Measurements from ENCODE around the gene DDC. TPM values are rescaled to one million over a fixed set of nuclear protein-coding genes. Genes with fewer than 3 reads are reported as not detected.
A peak's percentile ranks its signal among the peaks of the same experiment; 100 is the strongest.

The DDC gene
- total and polyA plus RNA-seq, 4 donors: 0.23 to 3.1 (median 1.6) TPM

DNA sequence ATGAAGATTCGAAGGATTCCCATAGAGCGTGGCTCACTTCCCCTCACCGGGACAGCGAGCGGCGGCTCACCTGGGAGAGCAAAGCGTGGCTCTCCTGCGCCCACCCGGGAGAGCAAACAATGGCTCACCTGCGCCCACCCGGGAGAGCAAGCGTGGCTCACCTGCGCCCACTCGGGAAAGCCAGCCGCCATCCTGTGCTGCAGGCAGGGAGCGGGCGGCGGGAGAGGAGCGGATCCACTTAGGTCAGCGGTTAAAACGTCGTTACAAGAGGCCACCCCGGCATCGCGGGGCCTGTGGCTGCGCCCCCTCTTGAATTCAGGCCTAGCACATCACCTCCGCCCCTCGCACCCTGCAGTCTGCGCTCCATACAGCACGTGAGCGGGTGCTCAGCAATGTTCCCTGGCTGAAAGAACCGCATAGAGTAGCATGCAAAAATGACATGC lies 114.6 kb downstream of the DDC start:
- peak; percentile 27 for ATAC-seq (ENCODE audit: insufficient read depth, low FRiP score)
- WGBS, 2 donors: 12 to 22% methylated on average over 32 of the region's 32 CpGs

GRCh38 chr7:50449881-50450589 lies 115.2 kb downstream of the DDC start, which contains the start of gene FIGNL1:
Gene FIGNL1 (minus strand): TSS chr7:50450350. CDS start chr7:50447287, 3,063 bp downstream.
- WGBS, 2 donors: 1% methylated on average over 52 to 63 of the region's 63 CpGs
- peaks cover 0 to 8% (median 4%) of the 10 kb centered on the region in 5 donors for H3K4me1 ChIP-seq (ENCODE audit: control insufficient read depth in 5 of 5, insufficient read depth in 5 of 5, low read length in 5 of 5)
- H3K4me3 ChIP-seq: peak within 1 kb of the TSS; percentile 81
- H3K9me3 ChIP-seq (ENCODE audit: control insufficient read depth in 4 of 4, insufficient read depth in 3 of 4, low read length in 3 of 4): no peaks in the 10 kb centered on the region
- peak within 1 kb of the TSS; percentile 68 to 71 for H3K9ac ChIP-seq (ENCODE audit: insufficient read depth in 1 of 2, low read length in 2 of 2)
- peak; percentile 62 to 86 (median 71) for DNase-seq
- H3K27ac ChIP-seq (ENCODE audit: low read depth in 1 of 2, low read length in 1 of 2): peak within 1 kb of the TSS; percentile 38 to 77
- TF ChIP-seq, protein P1, sequence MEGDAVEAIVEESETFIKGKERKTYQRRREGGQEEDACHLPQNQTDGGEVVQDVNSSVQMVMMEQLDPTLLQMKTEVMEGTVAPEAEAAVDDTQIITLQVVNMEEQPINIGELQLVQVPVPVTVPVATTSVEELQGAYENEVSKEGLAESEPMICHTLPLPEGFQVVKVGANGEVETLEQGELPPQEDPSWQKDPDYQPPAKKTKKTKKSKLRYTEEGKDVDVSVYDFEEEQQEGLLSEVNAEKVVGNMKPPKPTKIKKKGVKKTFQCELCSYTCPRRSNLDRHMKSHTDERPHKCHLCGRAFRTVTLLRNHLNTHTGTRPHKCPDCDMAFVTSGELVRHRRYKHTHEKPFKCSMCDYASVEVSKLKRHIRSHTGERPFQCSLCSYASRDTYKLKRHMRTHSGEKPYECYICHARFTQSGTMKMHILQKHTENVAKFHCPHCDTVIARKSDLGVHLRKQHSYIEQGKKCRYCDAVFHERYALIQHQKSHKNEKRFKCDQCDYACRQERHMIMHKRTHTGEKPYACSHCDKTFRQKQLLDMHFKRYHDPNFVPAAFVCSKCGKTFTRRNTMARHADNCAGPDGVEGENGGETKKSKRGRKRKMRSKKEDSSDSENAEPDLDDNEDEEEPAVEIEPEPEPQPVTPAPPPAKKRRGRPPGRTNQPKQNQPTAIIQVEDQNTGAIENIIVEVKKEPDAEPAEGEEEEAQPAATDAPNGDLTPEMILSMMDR (IDR thresholded peaks at IDR 0.05; ENCODE audit: control extremely low read depth, extremely low read depth): no peak
- peak; percentile 96 for ATAC-seq (ENCODE audit: insufficient read depth, low FRiP score)
- H3K27me3 ChIP-seq (ENCODE audit: control insufficient read depth in 3 of 3, insufficient read depth in 3 of 3, low read length in 2 of 3): no peaks in the 10 kb centered on the region
- peaks cover 7 to 19% (median 17%) of the 10 kb centered on the region in 4 donors for H3K36me3 ChIP-seq (ENCODE audit: control insufficient read depth in 4 of 4, insufficient read depth in 4 of 4, low read length in 4 of 4)

More for the DNA sequence above, 114.6 kb downstream of the DDC start:
- DNase-seq: peak in 2 of 3 donors; percentile 20 to 24
- H3K4me3 ChIP-seq: peak overlapping the region; percentile 81
- TF ChIP-seq, protein P1 (IDR thresholded peaks at IDR 0.05; ENCODE audit: control extremely low read depth, extremely low read depth): no peak
- H3K27ac ChIP-seq (ENCODE audit: low read depth in 1 of 2, low read length in 1 of 2): peak overlapping the region; percentile 38 to 77
- H3K36me3 ChIP-seq (ENCODE audit: control insufficient read depth in 4 of 4, insufficient read depth in 4 of 4, low read length in 4 of 4): peaks cover 7 to 14% (median 13%) of the 10 kb centered on the region in 4 donors
- peaks cover 0 to 8% (median 4%) of the 10 kb centered on the region in 5 donors for H3K4me1 ChIP-seq (ENCODE audit: control insufficient read depth in 5 of 5, insufficient read depth in 5 of 5, low read length in 5 of 5)
- no peaks in the 10 kb centered on the region for H3K9me3 ChIP-seq (ENCODE audit: control insufficient read depth in 4 of 4, insufficient read depth in 3 of 4, low read length in 3 of 4)
- H3K9ac ChIP-seq (ENCODE audit: insufficient read depth in 1 of 2, low read length in 2 of 2): peak overlapping the region in 1 of 2 donors; percentile 68
- no peaks in the 10 kb centered on the region for H3K27me3 ChIP-seq (ENCODE audit: control insufficient read depth in 3 of 3, insufficient read depth in 3 of 3, low read length in 2 of 3)

GRCh38 chr7:50449501-50449880 lies 115.7 kb downstream of the DDC start:
- Histone ChIP-seq H3K9ac (ENCODE audit: insufficient read depth in 1 of 2, low read length in 2 of 2) (peak overlapping the region; percentile 68 to 71), H3K4me3 (no peak overlapping the region), H3K9me3 (ENCODE audit: control insufficient read depth in 4 of 4, insufficient read depth in 3 of 4, low read length in 3 of 4) (no peaks in the 10 kb centered on the region), H3K27ac (ENCODE audit: low read depth in 1 of 2, low read length in 1 of 2) (peak overlapping the region in 1 of 2 donors; percentile 77), H3K36me3 (ENCODE audit: control insufficient read depth in 4 of 4, insufficient read depth in 4 of 4, low read length in 4 of 4) (peaks cover 7 to 19% (median 17%) of the 10 kb centered on the region in 4 donors), H3K27me3 (ENCODE audit: control insufficient read depth in 3 of 3, insufficient read depth in 3 of 3, low read length in 2 of 3) (no peaks in the 10 kb centered on the region), H3K4me1 (ENCODE audit: control insufficient read depth in 5 of 5, insufficient read depth in 5 of 5, low read length in 5 of 5) (peaks cover 0 to 8% (median 4%) of the 10 kb centered on the region in 5 donors)
- TF ChIP-seq, protein P1 (IDR thresholded peaks at IDR 0.05; ENCODE audit: control extremely low read depth, extremely low read depth): no peak
- no peak for ATAC-seq (ENCODE audit: insufficient read depth, low FRiP score)
- DNase-seq: peak in 1 of 3 donors; percentile 11
- 17 to 24% methylated on average over 5 of the region's 5 CpGs for WGBS, 2 donors
